ENCODE data around the gene MEGF6. TPM values are rescaled to one million over a fixed set of nuclear protein-coding genes. Genes with fewer than 3 reads are reported as not detected.

MEGF6 gene
- total and polyA plus RNA-seq, 2 donors (not counting 1 experiment from before 2014, with no cell fraction given) = 43.2 to 77.3 TPM

- Mint-ChIP-seq H3K4me3 (no peak overlapping the region), H3K27me3 (peaks cover 1% of the 10 kb centered on the region), H3K9me3 (ENCODE audit: insufficient read depth) (no peaks in the 10 kb centered on the region), H3K27ac (no peak overlapping the region), H3K4me1 (no peaks in the 10 kb centered on the region)
- Histone ChIP-seq H3K27me3 (replicated peaks in 1 of 4; ENCODE audit: control extremely low read depth in 1 of 4, control insufficient read depth in 3 of 4, insufficient read depth in 4 of 4, low read length in 3 of 4) (peaks cover 0 to 4% (median 0%) of the 10 kb centered on the region in 4 experiments), H3K79me2 (ENCODE audit: control insufficient read depth, insufficient read depth, low read length) (no peaks in the 10 kb centered on the region), H3K4me2 (replicated peaks; ENCODE audit: low read depth, low read length, poor library complexity, severe bottlenecking) (no peak overlapping the region), H2AFZ (ENCODE audit: insufficient read depth, low read depth, low read length, poor library complexity, severe bottlenecking) (no peak overlapping the region), H3K9ac (ENCODE audit: low read length) (no peak overlapping the region), H3K9me3 (ENCODE audit: control extremely low read depth in 1 of 3, control insufficient read depth in 2 of 3, insufficient read depth in 1 of 3, low read length in 2 of 3) (no peaks in the 10 kb centered on the region), H4K20me1 (ENCODE audit: control insufficient read depth, insufficient read depth, low read length, poor library complexity, severe bottlenecking) (no peaks in the 10 kb centered on the region), H3K4me3 (ENCODE audit: control extremely low read depth in 1 of 5, extremely low read depth in 1 of 5, insufficient read depth in 1 of 5, low read depth in 2 of 5, low read length in 4 of 5) (no peak overlapping the region), H3K36me3 (replicated peaks in 1 of 2; ENCODE audit: control extremely low read depth in 1 of 2, control insufficient read depth in 1 of 2, extremely low read depth in 1 of 2, insufficient read depth in 2 of 2, low read length in 1 of 2) (no peaks in the 10 kb centered on the region), H3K4me1 (ENCODE audit: control insufficient read depth in 2 of 2, insufficient read depth in 2 of 2, low read length in 2 of 2) (no peaks in the 10 kb centered on the region), H3K27ac (ENCODE audit: low read length in 2 of 2) (no peak overlapping the region)
- no peak for ATAC-seq (ENCODE audit: low read depth)
- ChIA-PET POLR2A (no interaction called here), CTCF (no interaction called here)
- WGBS (ENCODE audit: insufficient coverage) = 95% methylated on average over 14 of the region's 14 CpGs
- TF ChIP-seq EZH2 (IDR thresholded peaks at IDR 0.05; ENCODE audit: borderline replicate concordance, insufficient read depth, low read depth, low read length, poor library complexity, severe bottlenecking) = no peak
- no peak for TF ChIP-seq CTCF (IDR thresholded peaks at IDR 0.05)
- DNase-seq = no peak
- intact Hi-C loops (cut with micrococcal nuclease) = no loop called here
These were observed 150.6 kb downstream of the MEGF6 start for GRCh38 chr1:3460672-3461131.

GRCh38 chr1:3459940-3460671 is 151.2 kb downstream of the MEGF6 start:
- Mint-ChIP-seq H3K4me3 (no peak overlapping the region), H3K27me3 (no peaks in the 10 kb centered on the region), H3K9me3 (ENCODE audit: insufficient read depth) (no peaks in the 10 kb centered on the region), H3K27ac (no peak overlapping the region), H3K4me1 (no peaks in the 10 kb centered on the region)
- Histone ChIP-seq H3K4me2 (replicated peaks; ENCODE audit: low read depth, low read length, poor library complexity, severe bottlenecking) (no peak overlapping the region), H3K79me2 (ENCODE audit: control insufficient read depth, insufficient read depth, low read length) (no peaks in the 10 kb centered on the region), H3K9me3 (ENCODE audit: control extremely low read depth in 1 of 3, control insufficient read depth in 2 of 3, insufficient read depth in 1 of 3, low read length in 2 of 3) (no peaks in the 10 kb centered on the region), H4K20me1 (ENCODE audit: control insufficient read depth, insufficient read depth, low read length, poor library complexity, severe bottlenecking) (no peaks in the 10 kb centered on the region), H3K36me3 (replicated peaks in 1 of 2; ENCODE audit: control extremely low read depth in 1 of 2, control insufficient read depth in 1 of 2, extremely low read depth in 1 of 2, insufficient read depth in 2 of 2, low read length in 1 of 2) (no peaks in the 10 kb centered on the region), H3K9ac (ENCODE audit: low read length) (no peak overlapping the region), H2AFZ (ENCODE audit: insufficient read depth, low read depth, low read length, poor library complexity, severe bottlenecking) (no peak overlapping the region), H3K27me3 (replicated peaks in 1 of 4; ENCODE audit: control extremely low read depth in 1 of 4, control insufficient read depth in 3 of 4, insufficient read depth in 4 of 4, low read length in 3 of 4) (peaks cover 0 to 10% (median 0%) of the 10 kb centered on the region in 4 experiments), H3K4me1 (ENCODE audit: control insufficient read depth in 2 of 2, insufficient read depth in 2 of 2, low read length in 2 of 2) (peaks cover under 1% of the 10 kb centered on the region in 2 donors), H3K27ac (ENCODE audit: low read length in 2 of 2) (no peak overlapping the region), H3K4me3 (ENCODE audit: control extremely low read depth in 1 of 5, extremely low read depth in 1 of 5, insufficient read depth in 1 of 5, low read depth in 2 of 5, low read length in 4 of 5) (no peak overlapping the region)
- 91% methylated on average over 23 of the region's 23 CpGs for WGBS (ENCODE audit: insufficient coverage)
- ATAC-seq (ENCODE audit: low read depth) (no peak), DNase-seq (no peak)
- intact Hi-C loops (cut with micrococcal nuclease) = no loop called here
- CTCF ChIA-PET = no interaction called here
- POLR2A ChIA-PET = no interaction called here
- TF ChIP-seq CTCF (IDR thresholded peaks at IDR 0.05) (no peak), EZH2 (IDR thresholded peaks at IDR 0.05; ENCODE audit: borderline replicate concordance, insufficient read depth, low read depth, low read length, poor library complexity, severe bottlenecking) (no peak)
